MM.1S (cell line): ENCODE results near the gene SEPSECS.

Experiments used
- DNase-seq: peaks from one replicate; pipeline ENCODE4 v3.0.0-alpha.2; 2015
- H2AFZ ChIP-seq: fragments of 300-600 bp; sonication (generic); 2 replicates; pipeline ENCODE4 v1.6.0; 2016; ENCODE audit warnings: antibody characterized with exemption, low read length
- H3F3A ChIP-seq: fragments of 300-600 bp; sonication (generic); 2 replicates; pipeline ENCODE4 v1.6.1; 2016; ENCODE audit warnings: mild to moderate bottlenecking, antibody characterized with exemption, low read length, moderate library complexity, mixed read lengths; ENCODE audit not compliant: insufficient read depth
- H3K27ac ChIP-seq: fragments of 300-600 bp; sonication (generic); 2 replicates; pipeline ENCODE4 v1.5.1; 2016; ENCODE audit warnings: mild to moderate bottlenecking, low read length
- H3K27me3 ChIP-seq: fragments of 300-600 bp; sonication (generic); replicated peaks from 2 replicates; pipeline ENCODE4 v1.6.0; 2016; ENCODE audit warnings: low read length; ENCODE audit not compliant: insufficient read depth
- H3K36me3 ChIP-seq: fragments of 300-600 bp; sonication (generic); replicated peaks from 2 replicates; pipeline ENCODE4 v1.6.1; 2016; ENCODE audit warnings: mild to moderate bottlenecking, low read length, mixed read lengths; ENCODE audit not compliant: insufficient read depth
- H3K4me1 ChIP-seq: fragments of 300-600 bp; sonication (generic); 2 replicates; pipeline ENCODE4 v1.6.1; 2016; ENCODE audit warnings: low read length, mixed read lengths
- H3K4me2 ChIP-seq: fragments of 300-600 bp; sonication (generic); 2 replicates; pipeline ENCODE4 v1.6.0; 2016; ENCODE audit warnings: low read depth, low read length
- H3K4me3 ChIP-seq: fragments of 300-600 bp; sonication (generic); 2 replicates; pipeline ENCODE4 v1.5.1; 2016; ENCODE audit warnings: low read length, mixed read lengths
- H3K79me2 ChIP-seq: fragments of 300-600 bp; sonication (generic); 2 replicates; pipeline ENCODE4 v1.6.1; 2016; ENCODE audit warnings: mixed run types, low read length, mixed read lengths
- H3K9ac ChIP-seq: fragments of 300-600 bp; sonication (generic); 2 replicates; pipeline ENCODE4 v1.6.1; 2016; ENCODE audit warnings: low read length, mixed read lengths
- H3K9me2 ChIP-seq: fragments of 300-600 bp; sonication (generic); replicated peaks from 2 replicates; pipeline ENCODE4 v1.6.1; 2016; ENCODE audit warnings: mild to moderate bottlenecking, low read length, mixed read lengths; ENCODE audit not compliant: insufficient read depth
- H3K9me3 ChIP-seq: fragments of 300-600 bp; sonication (generic); replicated peaks from 2 replicates; pipeline ENCODE4 v1.6.1; 2016; ENCODE audit warnings: mild to moderate bottlenecking, low read length, mixed read lengths; ENCODE audit not compliant: insufficient read depth
- H4K20me1 ChIP-seq: fragments of 300-600 bp; sonication (generic); 2 replicates; pipeline ENCODE4 v1.6.1; 2016; ENCODE audit warnings: mild to moderate bottlenecking, low read length, moderate library complexity, mixed read lengths; ENCODE audit not compliant: insufficient read depth
- CTCF ChIP-seq: fragments of 300-600 bp; sonication (generic); IDR thresholded peaks from 2 replicates; pipeline ENCODE4 v1.5.1; 2016; ENCODE audit warnings: antibody characterized with exemption, low read length, mixed read lengths
- EZH2 ChIP-seq: fragments of 300-600 bp; sonication (generic); optimal IDR thresholded peaks from 2 replicates; pipeline ENCODE3; 2017; ENCODE audit warnings: low read depth, mild to moderate bottlenecking, antibody characterized with exemption, low read length, mixed read lengths
- EZH2phosphoT487 ChIP-seq: fragments of 300-600 bp; sonication (generic); IDR thresholded peaks from 2 replicates; pipeline ENCODE4 v1.6.1; 2018; ENCODE audit warnings: antibody characterized with exemption, low read length

The SEPSECS gene

GRCh38 chr4:25081866-25082471, 78.3 kb downstream of the SEPSECS start:
- TF ChIP-seq EZH2 (no peak), EZH2phosphoT487 (no peak), CTCF (no peak)
- no peak overlapping the region for H3K9ac ChIP-seq
- no peaks in the 10 kb centered on the region for H3K9me3 ChIP-seq
- no peaks in the 10 kb centered on the region for H3K36me3 ChIP-seq
- DNase-seq: no peak
- H3K27ac ChIP-seq: no peak overlapping the region
- H3K4me2 ChIP-seq: no peak overlapping the region
- H3K4me3 ChIP-seq: no peak overlapping the region
- no peaks in the 10 kb centered on the region for H3K79me2 ChIP-seq
- H3K27me3 ChIP-seq: no peaks in the 10 kb centered on the region
- peaks cover 19% of the 10 kb centered on the region for H3K4me1 ChIP-seq
- no peaks in the 10 kb centered on the region for H4K20me1 ChIP-seq
- H2AFZ ChIP-seq: no peak overlapping the region
- no peaks in the 10 kb centered on the region for H3K9me2 ChIP-seq
- no peaks in the 10 kb centered on the region for H3F3A ChIP-seq

GRCh38 chr4:25080571-25080970, 79.7 kb downstream of the SEPSECS start:
- peak; percentile 36 for DNase-seq
- Histone ChIP-seq H3K4me1 (peaks cover 19% of the 10 kb centered on the region), H2AFZ (0 out of 2 replicates have a peak overlapping the region, but pooled peaks have one; percentile 5), H3K27me3 (no peaks in the 10 kb centered on the region), H3K27ac (no peak overlapping the region), H3K36me3 (no peaks in the 10 kb centered on the region), H3K4me3 (no peak overlapping the region), H3F3A (no peaks in the 10 kb centered on the region), H3K9me2 (no peaks in the 10 kb centered on the region), H4K20me1 (no peaks in the 10 kb centered on the region), H3K4me2 (peak overlapping the region; percentile 70), H3K9ac (no peak overlapping the region), H3K79me2 (no peaks in the 10 kb centered on the region), H3K9me3 (no peaks in the 10 kb centered on the region)
- no peak for TF ChIP-seq EZH2phosphoT487
- no peak for TF ChIP-seq EZH2
- no peak for TF ChIP-seq CTCF

GRCh38 chr4:25078523-25078922, 81.7 kb downstream of the SEPSECS start:
- H3K36me3 ChIP-seq: no peaks in the 10 kb centered on the region
- H3K79me2 ChIP-seq: no peaks in the 10 kb centered on the region
- H2AFZ ChIP-seq: no peak overlapping the region
- H3K4me2 ChIP-seq: no peak overlapping the region
- no peaks in the 10 kb centered on the region for H3K27me3 ChIP-seq
- no peak overlapping the region for H3K4me3 ChIP-seq
- H3F3A ChIP-seq: no peaks in the 10 kb centered on the region
- peaks cover 19% of the 10 kb centered on the region for H3K4me1 ChIP-seq
- H3K9me3 ChIP-seq: no peaks in the 10 kb centered on the region
- no peak overlapping the region for H3K9ac ChIP-seq
- no peak overlapping the region for H3K27ac ChIP-seq
- no peak for DNase-seq
- H3K9me2 ChIP-seq: no peaks in the 10 kb centered on the region
- TF ChIP-seq EZH2phosphoT487 (no peak), EZH2 (no peak), CTCF (no peak)
- H4K20me1 ChIP-seq: no peaks in the 10 kb centered on the region
